ENCODE measurements around the gene NHS. TPM values are rescaled to one million over a fixed set of nuclear protein-coding genes. Genes with fewer than 3 reads are reported as not detected.

NHS gene
- total and polyA plus RNA-seq, 2 of the 13 experiments (the other 11 are each of a cell fraction or from before 2014, with no cell fraction given), result 0.02 TPM; not detected in 1

- TF ChIP-seq, protein P1, sequence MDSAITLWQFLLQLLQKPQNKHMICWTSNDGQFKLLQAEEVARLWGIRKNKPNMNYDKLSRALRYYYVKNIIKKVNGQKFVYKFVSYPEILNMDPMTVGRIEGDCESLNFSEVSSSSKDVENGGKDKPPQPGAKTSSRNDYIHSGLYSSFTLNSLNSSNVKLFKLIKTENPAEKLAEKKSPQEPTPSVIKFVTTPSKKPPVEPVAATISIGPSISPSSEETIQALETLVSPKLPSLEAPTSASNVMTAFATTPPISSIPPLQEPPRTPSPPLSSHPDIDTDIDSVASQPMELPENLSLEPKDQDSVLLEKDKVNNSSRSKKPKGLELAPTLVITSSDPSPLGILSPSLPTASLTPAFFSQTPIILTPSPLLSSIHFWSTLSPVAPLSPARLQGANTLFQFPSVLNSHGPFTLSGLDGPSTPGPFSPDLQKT (CRISPR knock-in tag; IDR thresholded peaks at IDR 0.05; ENCODE audit: borderline replicate concordance), result no peak
- TF ChIP-seq PLRG1 (conservative IDR thresholded peaks at IDR 0.05) (no peak), ZNF800 (CRISPR knock-in tag; IDR thresholded peaks at IDR 0.05) (no peak)
These were observed 56.2 kb downstream of the NHS start (continued) for GRCh38 chrX:17431171-17431570.

GRCh38 chrX:17432158-17432557, 57.2 kb downstream of the NHS start:
- Histone ChIP-seq H3K9me3 (ENCODE audit: low read length) (no peaks in the 10 kb centered on the region), H2AFZ (ENCODE audit: low read length) (no peak overlapping the region), H3K27me3 (ENCODE audit: control insufficient read depth in 1 of 2, insufficient read depth in 2 of 2, low read length in 2 of 2) (no peaks in the 10 kb centered on the region), H3K79me2 (ENCODE audit: insufficient read depth, low read length) (no peaks in the 10 kb centered on the region), H3K9ac (ENCODE audit: insufficient read depth, low read depth, low read length) (no peak overlapping the region), H3K4me2 (ENCODE audit: low read depth, low read length) (no peak overlapping the region), H3K4me3 (replicated peaks in 1 of 3; ENCODE audit: insufficient read depth in 1 of 3, low read depth in 2 of 3, low read length in 3 of 3) (no peak overlapping the region), H3K4me1 (ENCODE audit: insufficient read depth, low read length) (peaks cover 14% of the 10 kb centered on the region; the same call in 1 of the 2 replicates), H4K20me1 (ENCODE audit: insufficient read depth, low read length) (no peaks in the 10 kb centered on the region), H3K27ac (ENCODE audit: extremely low read length, insufficient read depth, low read length) (no peak overlapping the region), H3K36me3 (replicated peaks in 1 of 2; ENCODE audit: control insufficient read depth in 1 of 2, insufficient read depth in 2 of 2, low read length in 2 of 2) (no peaks in the 10 kb centered on the region)
- DNase-seq (ENCODE audit: low spot score), result no peak
- intact Hi-C loops (cut with micrococcal nuclease; ENCODE audit: unreplicated experiment) (no loop called here), in situ Hi-C loops (cut with HindIII; ENCODE audit: extremely low pct_ligation_motif_present, low pct_unique_long_range_greater_than_20kb) (no loop called here)
- ChIA-PET POLR2A (no interaction called here), CTCF (ENCODE audit: low intra/inter-chr PET ratio, low total read pairs) (no interaction called here)
- 0% methylated on average over 1 of the region's 1 CpG for WGBS (ENCODE audit: low lambda C conversion rate)
- no peak for ATAC-seq
- no peak for FAIRE-seq
- BruUV-seq (replicated peaks), result no TSS peak
- TF ChIP-seq ZNF788 (CRISPR knock-in tag; IDR thresholded peaks at IDR 0.05; ENCODE audit: borderline replicate concordance), result no peak
- TF ChIP-seq NR0B2 (CRISPR knock-in tag; IDR thresholded peaks at IDR 0.05), result no peak
- TF ChIP-seq ZNF329 (CRISPR knock-in tag; IDR thresholded peaks at IDR 0.05; ENCODE audit: low read depth), result no peak
- TF ChIP-seq SOX5 (CRISPR knock-in tag; IDR thresholded peaks at IDR 0.05; ENCODE audit: borderline replicate concordance), result no peak
- no peak for TF ChIP-seq FOXP1 (IDR thresholded peaks at IDR 0.05)
- TF ChIP-seq FOXP1 (CRISPR knock-in tag; IDR thresholded peaks at IDR 0.05), result no peak
- no peak for TF ChIP-seq DZIP1 (CRISPR knock-in tag; IDR thresholded peaks at IDR 0.05)
- no peak for TF ChIP-seq NBN (conservative IDR thresholded peaks at IDR 0.05)
- TF ChIP-seq IRX3 (CRISPR knock-in tag; IDR thresholded peaks at IDR 0.05; ENCODE audit: borderline replicate concordance, low read depth), result no peak
- TF ChIP-seq ZNF354B (CRISPR knock-in tag; IDR thresholded peaks at IDR 0.05), result no peak
- no peak for TF ChIP-seq ZNF605 (CRISPR knock-in tag; IDR thresholded peaks at IDR 0.05)
- TF ChIP-seq ZBTB25 (CRISPR knock-in tag; IDR thresholded peaks at IDR 0.05), result no peak
- TF ChIP-seq SAP130 (CRISPR knock-in tag; IDR thresholded peaks at IDR 0.05; ENCODE audit: low read depth), result no peak
- TF ChIP-seq TIGD3 (CRISPR knock-in tag; IDR thresholded peaks at IDR 0.05; ENCODE audit: borderline replicate concordance), result no peak
